DND-41 (cell line): ENCODE results near the gene PDE4D.

Experiments used
- EZH2 ChIP-seq: IDR thresholded peaks from 3 replicates; pipeline ENCODE4 v1.6.1; 2012; ENCODE audit warnings: borderline replicate concordance, low read depth, mild to moderate bottlenecking, moderate library complexity, low read length, inconsistent platforms; ENCODE audit not compliant: severe bottlenecking
- TF ChIP-seq, protein P1 (sequence below): IDR thresholded peaks from 2 replicates; pipeline ENCODE4 v1.5.1; 2012; ENCODE audit warnings: borderline replicate concordance, low read length, moderate library complexity, mild to moderate bottlenecking; ENCODE audit not compliant: poor library complexity, severe bottlenecking; ENCODE audit errors: extremely low read depth

GRCh38 chr5:58985311-58985710, 908.2 kb downstream of the PDE4D start:
- TF ChIP-seq, protein P1, sequence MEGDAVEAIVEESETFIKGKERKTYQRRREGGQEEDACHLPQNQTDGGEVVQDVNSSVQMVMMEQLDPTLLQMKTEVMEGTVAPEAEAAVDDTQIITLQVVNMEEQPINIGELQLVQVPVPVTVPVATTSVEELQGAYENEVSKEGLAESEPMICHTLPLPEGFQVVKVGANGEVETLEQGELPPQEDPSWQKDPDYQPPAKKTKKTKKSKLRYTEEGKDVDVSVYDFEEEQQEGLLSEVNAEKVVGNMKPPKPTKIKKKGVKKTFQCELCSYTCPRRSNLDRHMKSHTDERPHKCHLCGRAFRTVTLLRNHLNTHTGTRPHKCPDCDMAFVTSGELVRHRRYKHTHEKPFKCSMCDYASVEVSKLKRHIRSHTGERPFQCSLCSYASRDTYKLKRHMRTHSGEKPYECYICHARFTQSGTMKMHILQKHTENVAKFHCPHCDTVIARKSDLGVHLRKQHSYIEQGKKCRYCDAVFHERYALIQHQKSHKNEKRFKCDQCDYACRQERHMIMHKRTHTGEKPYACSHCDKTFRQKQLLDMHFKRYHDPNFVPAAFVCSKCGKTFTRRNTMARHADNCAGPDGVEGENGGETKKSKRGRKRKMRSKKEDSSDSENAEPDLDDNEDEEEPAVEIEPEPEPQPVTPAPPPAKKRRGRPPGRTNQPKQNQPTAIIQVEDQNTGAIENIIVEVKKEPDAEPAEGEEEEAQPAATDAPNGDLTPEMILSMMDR, result no peak
- TF ChIP-seq EZH2, result no peak
